ENCODE results near the gene RSRC1. TPM values are rescaled to one million over a fixed set of nuclear protein-coding genes. Genes with fewer than 3 reads are reported as not detected.

Gene RSRC1
- total RNA-seq, 4 donors from 2014 or later = 27.7 to 36.7 (median 31.9) TPM

DNA sequence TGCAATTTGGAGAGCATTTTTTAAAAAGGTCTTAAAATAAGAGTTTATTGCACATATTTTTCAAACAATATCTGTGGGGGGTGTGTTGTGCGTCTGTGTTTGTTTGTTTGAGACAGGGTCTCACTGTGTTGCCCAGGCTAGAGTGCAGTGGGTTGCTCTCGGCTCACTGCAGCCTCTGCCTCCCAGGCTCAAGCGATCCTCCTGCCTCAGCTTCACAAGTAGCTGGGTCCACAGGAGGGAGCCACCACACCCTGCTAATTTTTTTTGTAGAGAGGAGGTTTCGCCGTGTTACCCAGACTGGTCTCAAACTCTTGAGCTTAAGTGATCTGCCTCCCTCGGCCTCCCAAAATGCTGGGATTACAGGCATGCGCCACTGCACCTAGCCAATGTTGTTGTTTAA, 463.8 kb downstream of the RSRC1 start:
- H3K4me1 ChIP-seq = peaks cover 21 to 28% of the 10 kb centered on the region in 2 donors
- intact Hi-C loops (cut with DNase I; ENCODE audit: low total_unique reads) (loop anchor here (2.0 to 10.0 kb wide), 4 partner anchors 35 to 461 kb away; partner anchors contain the start of genes GFM1, MFSD1 and RSRC1), in situ Hi-C loops (cut with MboI; ENCODE audit: low sequenced_read_pairs in 4 of 4) (no loop called here)
- H3K27ac ChIP-seq = peak overlapping the region in 3 of 4 donors; percentile 29 to 94 (median 58)
- H3K4me3 ChIP-seq = peak overlapping the region in 2 of 4 donors; percentile 1 to 20
- TF ChIP-seq, protein P1, sequence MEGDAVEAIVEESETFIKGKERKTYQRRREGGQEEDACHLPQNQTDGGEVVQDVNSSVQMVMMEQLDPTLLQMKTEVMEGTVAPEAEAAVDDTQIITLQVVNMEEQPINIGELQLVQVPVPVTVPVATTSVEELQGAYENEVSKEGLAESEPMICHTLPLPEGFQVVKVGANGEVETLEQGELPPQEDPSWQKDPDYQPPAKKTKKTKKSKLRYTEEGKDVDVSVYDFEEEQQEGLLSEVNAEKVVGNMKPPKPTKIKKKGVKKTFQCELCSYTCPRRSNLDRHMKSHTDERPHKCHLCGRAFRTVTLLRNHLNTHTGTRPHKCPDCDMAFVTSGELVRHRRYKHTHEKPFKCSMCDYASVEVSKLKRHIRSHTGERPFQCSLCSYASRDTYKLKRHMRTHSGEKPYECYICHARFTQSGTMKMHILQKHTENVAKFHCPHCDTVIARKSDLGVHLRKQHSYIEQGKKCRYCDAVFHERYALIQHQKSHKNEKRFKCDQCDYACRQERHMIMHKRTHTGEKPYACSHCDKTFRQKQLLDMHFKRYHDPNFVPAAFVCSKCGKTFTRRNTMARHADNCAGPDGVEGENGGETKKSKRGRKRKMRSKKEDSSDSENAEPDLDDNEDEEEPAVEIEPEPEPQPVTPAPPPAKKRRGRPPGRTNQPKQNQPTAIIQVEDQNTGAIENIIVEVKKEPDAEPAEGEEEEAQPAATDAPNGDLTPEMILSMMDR (IDR thresholded peaks at IDR 0.05 in 4 of 5, conservative IDR thresholded peaks at IDR 0.05 in 1 of 5) = peak in 1 of 5 experiments; percentile 30
- no peak for TF ChIP-seq POLR2A (IDR thresholded peaks at IDR 0.05)
- H3K9me3 ChIP-seq = no peaks in the 10 kb centered on the region
- ATAC-seq (no peak), DNase-seq (no peak)
- no peaks in the 10 kb centered on the region for H3K36me3 ChIP-seq
- H3K27me3 ChIP-seq = no peaks in the 10 kb centered on the region

DNA sequence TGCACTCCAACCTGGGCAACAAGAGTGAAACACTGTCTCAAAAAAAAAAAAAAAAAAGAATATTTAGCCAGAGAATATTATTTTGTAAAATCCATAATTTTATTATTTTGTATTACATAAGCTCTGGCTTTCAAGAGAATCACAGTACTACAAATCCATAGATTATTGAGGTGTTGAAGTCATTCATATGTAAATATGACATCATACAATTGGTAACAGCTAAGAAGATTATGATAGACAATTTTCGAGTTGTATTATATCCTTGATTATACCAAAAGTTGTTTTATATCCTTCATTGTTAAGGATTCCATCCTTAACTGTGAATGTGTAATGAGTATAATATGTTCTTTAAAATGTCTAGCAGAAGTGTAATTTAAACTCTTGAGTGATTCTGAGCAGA, 464.8 kb downstream of the RSRC1 start:
- no peaks in the 10 kb centered on the region for H3K27me3 ChIP-seq
- H3K4me1 ChIP-seq = peaks cover 14 to 19% of the 10 kb centered on the region in 2 donors
- no peaks in the 10 kb centered on the region for H3K36me3 ChIP-seq
- in situ Hi-C loops (cut with MboI; ENCODE audit: low sequenced_read_pairs in 4 of 4) = no loop called here
- TF ChIP-seq, protein P1 (IDR thresholded peaks at IDR 0.05 in 4 of 5, conservative IDR thresholded peaks at IDR 0.05 in 1 of 5) = no peak
- TF ChIP-seq POLR2A (IDR thresholded peaks at IDR 0.05) = no peak
- intact Hi-C loops (cut with DNase I; ENCODE audit: low total_unique reads) = loop anchor here (5.0 to 10.0 kb wide), 3 partner anchors 68 to 462 kb away; partner anchors contain the start of genes GFM1, MFSD1 and RSRC1
- H3K27ac ChIP-seq = peak overlapping the region in 3 of 4 donors; percentile 12 to 94 (median 58)
- DNase-seq = no peak
- H3K4me3 ChIP-seq = no peak overlapping the region
- H3K9me3 ChIP-seq = no peaks in the 10 kb centered on the region
- no peak for ATAC-seq

DNA sequence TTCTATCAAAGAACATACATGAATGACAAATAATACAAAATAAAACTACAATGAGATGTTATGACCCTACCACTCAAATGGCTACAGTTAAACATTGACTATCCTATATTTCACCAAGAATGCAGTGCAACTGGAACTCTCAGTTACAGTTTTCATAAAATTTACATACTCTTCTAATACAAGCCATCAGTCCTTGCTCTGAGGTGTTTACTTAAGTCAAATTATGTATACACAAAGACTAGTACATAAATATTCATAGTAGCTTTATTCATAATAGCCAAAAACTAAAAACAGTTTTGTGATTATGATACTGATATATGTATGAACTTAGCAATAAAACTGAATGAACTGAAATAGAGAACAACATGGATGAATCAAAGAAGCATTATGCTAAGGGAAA, 480.3 kb downstream of the RSRC1 start:
- in situ Hi-C loops (cut with MboI; ENCODE audit: low sequenced_read_pairs in 4 of 4) (no loop called here), intact Hi-C loops (cut with DNase I; ENCODE audit: low total_unique reads) (no loop called here)
- ATAC-seq (no peak), DNase-seq (no peak)
- no peak overlapping the region for H3K27ac ChIP-seq
- H3K4me3 ChIP-seq = no peak overlapping the region
- no peaks in the 10 kb centered on the region for H3K9me3 ChIP-seq
- H3K36me3 ChIP-seq = no peaks in the 10 kb centered on the region
- H3K27me3 ChIP-seq = no peaks in the 10 kb centered on the region
- no peaks in the 10 kb centered on the region for H3K4me1 ChIP-seq
- TF ChIP-seq, protein P1 (IDR thresholded peaks at IDR 0.05 in 4 of 5, conservative IDR thresholded peaks at IDR 0.05 in 1 of 5) = no peak
- TF ChIP-seq POLR2A (IDR thresholded peaks at IDR 0.05) = no peak

Other genes starting within 250 kb of the RSRC1 start
- gene SHOX2, start 3.7 kb upstream of the RSRC1 start, total RNA-seq = 1 to 10 TPM in 2 of 4 donors, under 1 TPM in 2; 0.17 to 1.2 (median 0.85) TPM

Data from gastrocnemius medialis (tissue), 4 donors.